H1 (cell line): Measurements from ENCODE around the gene ABCD1. TPM values are rescaled to one million over a fixed set of nuclear protein-coding genes. Genes with fewer than 3 reads are reported as not detected.

Source experiments
- CTCF ChIA-PET: fragments of 300-600 bp; sonication (Branson Sonifier 250); formaldehyde crosslinking; loops from one replicate; lab custom pipeline; 2021; ENCODE audit not compliant: partially characterized antibody; lab: Charles Lee
- POLR2A ChIA-PET: fragments of 300-600 bp; sonication (Branson Sonifier 250); formaldehyde crosslinking; loops from one replicate; lab custom pipeline; 2021; ENCODE audit warnings: inconsistent platforms; ENCODE audit not compliant: partially characterized antibody; lab: Charles Lee
- DNase-seq, 2 experiments: peaks; one replicate each; pipeline versions ENCODE4 v3.0.0 to v3.0.0-alpha.2; 2010 to 2022; ENCODE audit warnings: low spot score in 2 of 2, low read depth in 1 of 2, mixed read lengths in 1 of 2
- FAIRE-seq: peaks from 2 replicates; lab custom pipeline; 2011; peaks lifted over from hg19 to GRCh38; lab: Jason Lieb, UNC
- H2AFZ ChIP-seq: 2 replicates; pipeline ENCODE4 v1.8.1; 2012; ENCODE audit warnings: low read length, inconsistent platforms
- H2AK5ac ChIP-seq: 2 replicates; pipeline ENCODE4 v1.6.1; 2013; ENCODE audit warnings: low read depth, low read length
- H2BK120ac ChIP-seq: replicated peaks from 2 replicates; pipeline ENCODE3; 2013; ENCODE audit warnings: low read depth, low read length, inconsistent platforms
- H2BK12ac ChIP-seq: 2 replicates; pipeline ENCODE4 v1.6.1; 2013; ENCODE audit warnings: low read depth, low read length
- H2BK15ac ChIP-seq: 2 replicates; pipeline ENCODE4 v1.6.1; 2013; ENCODE audit warnings: low read length
- H2BK20ac ChIP-seq: 2 replicates; pipeline ENCODE4 v1.6.1; 2013; ENCODE audit warnings: low read length
- H2BK5ac ChIP-seq: 2 replicates; pipeline ENCODE4 v1.6.1; 2013; ENCODE audit warnings: low read depth, low read length
- H3K14ac ChIP-seq: 2 replicates; pipeline ENCODE4 v1.6.1; 2013; ENCODE audit warnings: inconsistent platforms; ENCODE audit not compliant: insufficient read length
- H3K18ac ChIP-seq: 2 replicates; pipeline ENCODE4 v1.6.1; 2013; ENCODE audit warnings: low read length; ENCODE audit errors: extremely low read depth
- H3K23ac ChIP-seq: 2 replicates; pipeline ENCODE4 v1.6.1; 2013; ENCODE audit warnings: inconsistent platforms; ENCODE audit not compliant: insufficient read length
- H3K23me2 ChIP-seq: 2 replicates; pipeline ENCODE4 v1.6.1; 2013; ENCODE audit warnings: low read depth, low read length
- H3K27ac ChIP-seq: 2 replicates; pipeline ENCODE4 v1.6.1; 2011; ENCODE audit warnings: low read depth, low read length, inconsistent platforms
- H3K27me3 ChIP-seq, 4 experiments: replicated peaks in 1 of 4; 1 replicate in 1 of 4; 2 replicates in 3 of 4; pipeline versions ENCODE4 v1.6.1 to v1.8.1; 2011 to 2013; ENCODE audit warnings: low read length in 3 of 4, mild to moderate bottlenecking in 3 of 4, inconsistent platforms in 2 of 4, mixed read lengths in 2 of 4, moderate library complexity in 1 of 4; ENCODE audit not compliant: control insufficient read depth in 3 of 4, insufficient read depth in 3 of 4; ENCODE audit errors: extremely low read depth in 1 of 4
- H3K36me3 ChIP-seq, 4 experiments: 2 replicates each; pipeline versions ENCODE4 v1.6.1 to v1.8.1; 2011 to 2013; ENCODE audit warnings: mild to moderate bottlenecking in 4 of 4, low read length in 3 of 4, moderate library complexity in 2 of 4, control low read depth in 1 of 4, inconsistent platforms in 1 of 4; ENCODE audit not compliant: insufficient read depth in 4 of 4, control insufficient read depth in 2 of 4
- H3K4ac ChIP-seq: replicated peaks from 2 replicates; pipeline ENCODE3; 2013; ENCODE audit warnings: low read length, low read depth, mixed read lengths, inconsistent platforms; ENCODE audit not compliant: insufficient read length
- H3K4me1 ChIP-seq, 4 experiments: replicated peaks in 1 of 4; 1 replicate in 1 of 4; 2 replicates in 3 of 4; pipeline versions ENCODE4 v1.6.1 to v1.8.1; 2011 to 2013; ENCODE audit warnings: low read length in 3 of 4, inconsistent platforms in 2 of 4, mixed read lengths in 1 of 4; ENCODE audit not compliant: insufficient read depth in 4 of 4, control insufficient read depth in 3 of 4
- H3K4me2 ChIP-seq, 2 experiments: 2 replicates each; pipeline versions ENCODE4 v1.6.1 to v1.8.1; 2011 to 2013; ENCODE audit warnings: low read depth in 2 of 2, low read length in 2 of 2, control low read depth in 1 of 2, inconsistent platforms in 1 of 2, mild to moderate bottlenecking in 1 of 2; ENCODE audit not compliant: insufficient read depth in 1 of 2
- H3K4me3 ChIP-seq, 4 experiments: fragments of 200-600, 300-600 bp in 1 of 4; sonication (generic), shearing (Covaris generic), sonication (Bioruptor Twin) in 1 of 4; 2 replicates each; pipeline versions ENCODE4 v1.5.1 to v1.8.1; 2011 to 2016; ENCODE audit warnings: low read length in 4 of 4, low read depth in 3 of 4, control low read depth in 2 of 4, inconsistent platforms in 2 of 4, mild to moderate bottlenecking in 2 of 4, mixed read lengths in 1 of 4, moderate library complexity in 1 of 4; ENCODE audit not compliant: insufficient read depth in 2 of 4; ENCODE audit errors: extremely low read depth in 1 of 4
- H3K56ac ChIP-seq: replicated peaks from 2 replicates; pipeline ENCODE3; 2013; ENCODE audit warnings: low read depth, mild to moderate bottlenecking, mixed read lengths, low read length, inconsistent platforms; ENCODE audit not compliant: insufficient read length
- H3K79me1 ChIP-seq: 2 replicates; pipeline ENCODE4 v1.6.1; 2013; ENCODE audit warnings: low read depth, low read length, control low read depth
- H3K79me2 ChIP-seq, 2 experiments: 2 replicates each; pipeline versions ENCODE4 v1.6.1 to v1.8.1; 2012 to 2013; ENCODE audit warnings: low read length in 2 of 2, mild to moderate bottlenecking in 2 of 2, inconsistent platforms in 1 of 2; ENCODE audit not compliant: insufficient read depth in 2 of 2, control insufficient read depth in 1 of 2
- H3K9ac ChIP-seq, 4 experiments: replicated peaks in 1 of 4; 1 replicate in 1 of 4; 2 replicates in 3 of 4; pipeline versions ENCODE4 v1.6.1 to v1.8.1; 2011 to 2013; ENCODE audit warnings: low read depth in 3 of 4, low read length in 3 of 4, control low read depth in 2 of 4, mild to moderate bottlenecking in 2 of 4, moderate library complexity in 2 of 4, inconsistent platforms in 1 of 4; ENCODE audit errors: extremely low read depth in 1 of 4
- H3K9me3 ChIP-seq, 2 experiments: 2 replicates each; pipeline versions ENCODE4 v1.6.1 to v1.8.1; 2012 to 2013; ENCODE audit warnings: mild to moderate bottlenecking in 2 of 2, moderate library complexity in 2 of 2, control low read depth in 1 of 2, inconsistent platforms in 1 of 2, low read depth in 1 of 2, low read length in 1 of 2, mixed read lengths in 1 of 2; ENCODE audit not compliant: insufficient read depth in 2 of 2
- H4K20me1 ChIP-seq, 2 experiments: replicated peaks in 1 of 2; 2 replicates each; pipeline versions ENCODE3 to v1.8.1; 2011 to 2013; ENCODE audit warnings: inconsistent platforms in 2 of 2, low read length in 2 of 2, mild to moderate bottlenecking in 1 of 2; ENCODE audit not compliant: insufficient read depth in 2 of 2, control insufficient read depth in 1 of 2
- H4K5ac ChIP-seq: 2 replicates; pipeline ENCODE4 v1.6.1; 2013; ENCODE audit warnings: low read length, low read depth, mixed read lengths, inconsistent platforms; ENCODE audit not compliant: insufficient read length
- H4K8ac ChIP-seq: 2 replicates; pipeline ENCODE4 v1.8.0; 2013; ENCODE audit warnings: mild to moderate bottlenecking, moderate library complexity, low read length, inconsistent platforms; ENCODE audit not compliant: insufficient read depth; ENCODE audit errors: extremely low read depth
- H4K91ac ChIP-seq: replicated peaks from 2 replicates; pipeline ENCODE3; 2013; ENCODE audit warnings: low read length, mixed read lengths, inconsistent platforms; ENCODE audit not compliant: insufficient read length
- HDAC2 ChIP-seq, 2 experiments: fragments of 300-600 bp in 1 of 2; sonication (generic) in 1 of 2; IDR thresholded peaks; 2 replicates each; pipeline ENCODE4 v1.6.1; 2011 to 2012; ENCODE audit warnings: low read depth in 2 of 2, low read length in 2 of 2, mild to moderate bottlenecking in 2 of 2, moderate library complexity in 2 of 2, borderline replicate concordance in 1 of 2, inconsistent platforms in 1 of 2
- RAD21 ChIP-seq, 2 experiments: IDR thresholded peaks in 1 of 2; conservative IDR thresholded peaks in 1 of 2; 2 replicates each; pipeline ENCODE4 v1.6.1; 2011; ENCODE audit warnings: low read depth in 2 of 2, low read length in 2 of 2, improper control_type of control experiment in 1 of 2, inconsistent platforms in 1 of 2, mild to moderate bottlenecking in 1 of 2, moderate library complexity in 1 of 2
- TAF1 ChIP-seq: IDR thresholded peaks from 2 replicates; pipeline ENCODE4 v1.6.1; 2011; ENCODE audit warnings: mild to moderate bottlenecking, low read depth, low read length
- TBP ChIP-seq: IDR thresholded peaks from 2 replicates; pipeline ENCODE4 v1.6.1; 2011; ENCODE audit warnings: low read depth, low read length, improper control_type of control experiment
- TCF12 ChIP-seq: IDR thresholded peaks from 2 replicates; pipeline ENCODE4 v1.6.1; 2011; ENCODE audit warnings: low read depth, mild to moderate bottlenecking, low read length
- WGBS, 2 experiments: shearing (Covaris generic) in 1 of 2; methylation state at CpG; one replicate each; pipeline versions ENCODE4 v1.1.6 to v1.1.7; 2013 to 2015; ENCODE audit warnings: low lambda C conversion rate in 2 of 2, mixed read lengths in 2 of 2, inconsistent platforms in 1 of 2, low coverage in 1 of 2, missing lambda C conversion rate in 1 of 2; ENCODE audit not compliant: insufficient replicate concordance in 2 of 2, insufficient coverage in 1 of 2, insufficient read length in 1 of 2; ENCODE audit errors: extremely low coverage in 1 of 2, missing lambda C conversion rate in 1 of 2; 5-methylcytosine and 5-hydroxymethylcytosine counted together
- polyA plus RNA-seq, 7 experiments: library from polyadenylated mRNA; depleted of rRNA in 3 of 7; stranded (reverse) in 5 of 7; unstranded in 2 of 7; fragments of >200 nt in 5 of 7; fragments of 200-250 nt in 2 of 7; gene quantifications; 1 replicate in 5 of 7; 2 replicates in 1 of 7; 4 replicates in 1 of 7; pipeline versions ENCODE4 v1.2.1 to v1.2.3, GENCODE V29; 2011 to 2013; ENCODE audit warnings: missing spikeins in 2 of 7, mixed read lengths in 2 of 7
- total RNA-seq: library from RNA; stranded (reverse); fragmentation: NEBNext Ultra II Directional; extraction: Animal tissue kit (Norgen Biotek cat#: 25700); gene quantifications from 2 replicates; pipeline ENCODE4 v1.2.1, GENCODE V29; 2021
- TF ChIP-seq, protein P1 (sequence below): IDR thresholded peaks from 2 replicates; pipeline ENCODE4 v1.6.1; 2012; ENCODE audit warnings: low read length, inconsistent platforms

Gene ABCD1
- total and polyA plus RNA-seq, 2 of the 8 experiments (the other 6 are each of a cell fraction or from before 2014, with no cell fraction given): 3.1 to 6.6 TPM

DNA sequence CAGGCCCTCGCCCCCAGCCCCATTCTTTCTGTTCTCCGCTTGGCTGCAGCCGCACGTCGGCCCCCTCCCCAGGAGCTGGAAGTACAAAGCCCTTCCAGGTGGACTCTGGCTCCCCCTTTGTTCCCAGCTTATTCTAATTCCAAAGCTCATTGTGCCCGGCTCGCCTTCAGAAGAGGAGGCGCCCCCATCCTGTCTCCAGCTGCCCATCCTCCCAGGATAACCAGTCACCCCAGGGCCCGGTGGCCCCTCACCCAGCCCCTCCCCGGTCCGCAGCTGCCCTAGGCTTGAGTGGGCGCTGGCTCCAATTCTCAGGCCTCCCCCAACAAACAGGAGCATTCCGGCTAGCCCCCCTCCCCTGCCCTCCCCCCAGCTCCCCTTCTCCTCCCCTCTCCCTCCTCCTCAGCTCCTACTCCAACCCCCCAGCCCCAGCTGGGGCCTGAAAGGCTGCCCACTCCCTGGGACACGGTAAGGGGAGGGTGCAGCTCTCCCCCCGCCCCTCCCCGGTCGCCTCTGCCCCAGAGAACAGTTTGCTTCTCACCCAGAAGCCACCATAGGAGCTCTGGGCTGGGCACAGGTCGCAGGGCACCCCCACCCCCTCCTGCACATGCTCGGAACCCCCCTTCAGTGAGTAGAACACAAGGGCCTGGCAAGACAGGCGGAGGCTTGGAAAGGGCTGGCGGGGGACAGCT lies 40.0 kb upstream of the ABCD1 start:
- Histone ChIP-seq H3K4me3 (peak overlapping the region in 1 of 4 experiments; percentile 48; a peak in 2 of 8 replicates), H3K36me3 (no peaks in the 10 kb centered on the region; a peak in 1 of 8 replicates), H2BK120ac (no peak overlapping the region), H2AFZ (no peak overlapping the region), H3K4me1 (peaks cover 0 to 19% (median 9%) of the 10 kb centered on the region in 4 experiments; a peak in 6 of 7 replicates), H2BK20ac (no peak overlapping the region), H3K9ac (0 out of 7 replicates have a peak overlapping the region, but pooled peaks of 2 of the 4 experiments have one; percentile 8 to 30), H4K91ac (peak overlapping the region; percentile 91), H3K4ac (no peak overlapping the region), H3K79me1 (no peaks in the 10 kb centered on the region; the same call in 1 of the 2 replicates), H3K23ac (no peak overlapping the region), H3K9me3 (peaks cover 4 to 5% of the 10 kb centered on the region in 2 experiments; a peak in 2 of 4 replicates), H4K20me1 (peaks cover 0 to 2% of the 10 kb centered on the region in 2 experiments), H3K23me2 (no peaks in the 10 kb centered on the region), H3K14ac (no peak overlapping the region), H3K27me3 (no peaks in the 10 kb centered on the region), H3K4me2 (peak overlapping the region; percentile 45 to 57), H3K56ac (peak overlapping the region; percentile 30), H4K5ac (peak overlapping the region; percentile 66), H2BK5ac (peak overlapping the region; percentile 78; the same call in 1 of the 2 replicates), H3K18ac (peak overlapping the region; percentile 32; the same call in 1 of the 2 replicates), H3K27ac (peak overlapping the region; percentile 73; the same call in 1 of the 2 replicates), H4K8ac (peak overlapping the region; percentile 85; the same call in 1 of the 2 replicates), H3K79me2 (peaks cover 0 to 6% of the 10 kb centered on the region in 2 experiments; a peak in 2 of 4 replicates), H2AK5ac (no peak overlapping the region), H2BK12ac (no peak overlapping the region), H2BK15ac (no peak overlapping the region)
- WGBS, 2 experiments: 3% methylated on average over 5 of the region's 21 CpGs; no CpG with 5 or more reads in 1 of the 2 experiments
- FAIRE-seq: no peak
- ChIA-PET CTCF (interaction anchor here (0.7 to 2.9 kb wide), 12 partner anchors 9 to 116 kb away, joined by 3 to 24 read pairs (median 6); partner anchors contain the start of gene PNCK), POLR2A (interaction anchor here (0.7 to 1.6 kb wide), 8 partner anchors 11 to 241 kb away, joined by 3 to 5 read pairs (median 3); partner anchors contain the start of genes ARHGAP4 and DUSP9)
- DNase-seq: peak in 1 of 2 experiments; percentile 52
- TF ChIP-seq RAD21 (IDR thresholded peaks at IDR 0.05 in 1 of 2, conservative IDR thresholded peaks at IDR 0.05 in 1 of 2; ENCODE audit: low read depth in 2 of 2, low read length in 2 of 2) (0 out of 4 replicates have a peak, but pooled peaks of 1 of the 2 experiments have one; percentile 5), HDAC2 (IDR thresholded peaks at IDR 0.05; ENCODE audit: borderline replicate concordance in 1 of 2, low read depth in 2 of 2, low read length in 2 of 2) (0 out of 4 replicates have a peak, but pooled peaks of 1 of the 2 experiments have one; percentile 33), TBP (no peak), TAF1 (0 out of 2 replicates have a peak, but pooled peaks have one; percentile 10), TCF12 (peak; percentile 69; the same call in 1 of the 2 replicates)
- TF ChIP-seq, protein P1, sequence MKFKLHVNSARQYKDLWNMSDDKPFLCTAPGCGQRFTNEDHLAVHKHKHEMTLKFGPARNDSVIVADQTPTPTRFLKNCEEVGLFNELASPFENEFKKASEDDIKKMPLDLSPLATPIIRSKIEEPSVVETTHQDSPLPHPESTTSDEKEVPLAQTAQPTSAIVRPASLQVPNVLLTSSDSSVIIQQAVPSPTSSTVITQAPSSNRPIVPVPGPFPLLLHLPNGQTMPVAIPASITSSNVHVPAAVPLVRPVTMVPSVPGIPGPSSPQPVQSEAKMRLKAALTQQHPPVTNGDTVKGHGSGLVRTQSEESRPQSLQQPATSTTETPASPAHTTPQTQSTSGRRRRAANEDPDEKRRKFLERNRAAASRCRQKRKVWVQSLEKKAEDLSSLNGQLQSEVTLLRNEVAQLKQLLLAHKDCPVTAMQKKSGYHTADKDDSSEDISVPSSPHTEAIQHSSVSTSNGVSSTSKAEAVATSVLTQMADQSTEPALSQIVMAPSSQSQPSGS: no peak
